Upper lobe of right lung (tissue), 1 donor: ENCODE results near the gene FAM168A. TPM values are rescaled to one million over a fixed set of nuclear protein-coding genes. Genes with fewer than 3 reads are reported as not detected.
"Not testable (repeated sequence)": the region's sequence is repeated elsewhere in the genome, so short reads cannot be mapped to it uniquely, and the experiment has no call there.

Experiments
- ATAC-seq: fragments of 200-7000 bp; cut with Tn5 transposase; one replicate; pipeline ENCODE4 v1.9.1; 2020; ENCODE audit warnings: mild to moderate bottlenecking, moderate library complexity
- DNase-seq: peaks from one replicate; pipeline ENCODE4 v3.0.0-alpha.2; 2020
- H3K27ac ChIP-seq: fragments of 200-600 bp; one replicate; pipeline ENCODE4 v1.8.0; 2022
- H3K27me3 ChIP-seq: fragments of 200-600 bp; one replicate; pipeline ENCODE4 v1.8.0; 2022; ENCODE audit warnings: mild to moderate bottlenecking
- H3K36me3 ChIP-seq: fragments of 200-600 bp; one replicate; pipeline ENCODE4 v1.8.0; 2022
- H3K4me1 ChIP-seq: fragments of 200-600 bp; one replicate; pipeline ENCODE4 v1.8.0; 2022
- H3K4me3 ChIP-seq: fragments of 200-600 bp; one replicate; pipeline ENCODE4 v1.8.0; 2022; ENCODE audit warnings: mild to moderate bottlenecking
- H3K9me3 ChIP-seq: fragments of 200-600 bp; one replicate; pipeline ENCODE4 v1.8.0; 2022
- CTCF ChIP-seq: fragments of 200-600 bp; IDR thresholded peaks from one replicate; pipeline ENCODE4 v1.8.0; 2022; ENCODE audit warnings: antibody characterized with exemption
- intact Hi-C: fragments of 100-400 bp; cut with DNase I; formaldehyde crosslinking; loops from one replicate; pipeline ENCODE4 v1.11.0; 2022
- total RNA-seq: library from RNA; stranded (reverse); fragmentation: NEBNext Ultra II Directional; extraction: Animal tissue kit (Norgen Biotek cat#: 25700); gene quantifications from one replicate; pipeline ENCODE4 v1.2.1, GENCODE V29; 2021
- donor health status: DM: no; HTN: yes; CAD: no; lungs with severe emphysema.

Gene FAM168A
- total RNA-seq, 1 donor from 2014 or later: 30.7 TPM

- no peaks in the 10 kb centered on the region for H3K4me1 ChIP-seq
- H3K27ac ChIP-seq: no peak overlapping the region
- no peaks in the 10 kb centered on the region for H3K36me3 ChIP-seq
- H3K27me3 ChIP-seq: no peaks in the 10 kb centered on the region
- ATAC-seq: no peak
- no peak overlapping the region for H3K4me3 ChIP-seq
- H3K9me3 ChIP-seq: no peaks in the 10 kb centered on the region
- no peak for TF ChIP-seq CTCF
- no peak for DNase-seq
- intact Hi-C loops: no loop called here
Measured at GRCh38 chr11:73576185-73576614, 21.7 kb downstream of the FAM168A start.

- intact Hi-C loops, DNase-seq, H3K4me3 ChIP-seq, H3K27me3 ChIP-seq, H3K27ac ChIP-seq, H3K36me3 ChIP-seq, H3K4me1 ChIP-seq, H3K9me3 ChIP-seq, ATAC-seq: not testable (repeated sequence)
Measured at GRCh38 chr11:73571982-73572381, 25.9 kb downstream of the FAM168A start.

- Histone ChIP-seq H3K9me3 (no peaks in the 10 kb centered on the region), H3K4me3 (no peak overlapping the region), H3K27ac (no peak overlapping the region), H3K27me3 (no peaks in the 10 kb centered on the region), H3K4me1 (no peaks in the 10 kb centered on the region), H3K36me3 (no peaks in the 10 kb centered on the region)
- intact Hi-C loops: no loop called here
- no peak for TF ChIP-seq CTCF
- DNase-seq (no peak), ATAC-seq (peak; percentile 73)
Measured at GRCh38 chr11:73570415-73571114, 27.3 kb downstream of the FAM168A start.

- no peak for TF ChIP-seq CTCF
- ATAC-seq (no peak), DNase-seq (no peak)
- Histone ChIP-seq H3K36me3 (no peaks in the 10 kb centered on the region), H3K4me3 (no peak overlapping the region), H3K9me3 (no peaks in the 10 kb centered on the region), H3K4me1 (no peaks in the 10 kb centered on the region), H3K27me3 (no peaks in the 10 kb centered on the region), H3K27ac (no peak overlapping the region)
- intact Hi-C loops: no loop called here
Measured at GRCh38 chr11:73566977-73567755, 30.7 kb downstream of the FAM168A start.

- no peak for TF ChIP-seq CTCF
- DNase-seq (no peak), ATAC-seq (no peak)
- no peaks in the 10 kb centered on the region for H3K4me1 ChIP-seq
- no peak overlapping the region for H3K4me3 ChIP-seq
- intact Hi-C loops: no loop called here
- H3K9me3 ChIP-seq: no peaks in the 10 kb centered on the region
- H3K36me3 ChIP-seq: no peaks in the 10 kb centered on the region
- no peaks in the 10 kb centered on the region for H3K27me3 ChIP-seq
- H3K27ac ChIP-seq: no peak overlapping the region
Measured at GRCh38 chr11:73566422-73566821, 31.5 kb downstream of the FAM168A start.

GRCh38 chr11:73565804-73566203 is 32.1 kb downstream of the FAM168A start:
- Histone ChIP-seq H3K27ac (no peak overlapping the region), H3K9me3 (no peaks in the 10 kb centered on the region), H3K4me1 (no peaks in the 10 kb centered on the region), H3K27me3 (no peaks in the 10 kb centered on the region), H3K36me3 (no peaks in the 10 kb centered on the region), H3K4me3 (no peak overlapping the region)
- intact Hi-C loops: no loop called here
- no peak for TF ChIP-seq CTCF
- ATAC-seq (no peak), DNase-seq (no peak)
